Measurements from ENCODE around the gene MICA. TPM values are rescaled to one million over a fixed set of nuclear protein-coding genes. Genes with fewer than 3 reads are reported as not detected.

MICA gene
- total RNA-seq (2022; extraction: Qiagen RNA extraction; ENCODE audit: low read depth) = 27.0 to 30.6 TPM (median 27.8 TPM) in 5 replicates

GRCh38 chr6:31403283-31404060 is at the start of gene MICA:
MICA (plus strand) TSS chr6:31403595; CDS start chr6:31403633, 38 bp downstream.

DNA sequence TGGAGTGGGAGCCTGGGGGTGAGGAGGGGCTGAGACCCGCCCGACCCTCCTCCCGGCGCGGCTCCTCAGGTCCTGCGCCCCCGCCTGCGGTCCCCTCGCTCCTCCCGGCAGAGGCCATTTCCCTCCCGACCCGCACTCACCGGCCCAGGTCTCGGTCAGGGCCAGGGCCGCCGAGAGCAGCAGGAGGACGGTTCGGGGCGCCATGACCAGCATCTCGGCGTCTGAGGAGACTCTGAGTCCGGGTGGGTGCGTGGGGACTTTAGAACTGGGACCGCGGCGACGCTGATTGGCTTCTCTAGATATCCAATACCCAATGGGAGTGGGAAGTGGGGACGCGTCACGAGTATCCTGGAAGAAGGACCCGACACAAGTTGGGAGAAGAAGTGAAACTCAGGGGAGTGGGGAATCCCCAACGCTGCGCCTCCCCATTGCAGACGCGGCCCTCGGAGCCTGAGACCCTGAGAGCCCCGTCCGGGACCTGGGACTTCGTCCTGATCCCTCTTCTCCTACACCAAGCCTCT is 46.4 kb upstream of the MICA start, which contains the start of gene HLA-B:
HLA-B (minus strand) TSS at position 234 of the 521 bp plus-strand sequence; CDS start at position 213, 21 bp downstream.

Other genes starting within 250 kb of the MICA start
- 6.1 to 10.1 TPM (median 7.2 TPM) in 5 replicates for gene CCHCR1, start 245.8 kb upstream of the MICA start, total RNA-seq (2022; extraction: Qiagen RNA extraction; ENCODE audit: low read depth)
- 12.6 to 17.1 TPM (median 15.9 TPM) in 5 replicates for gene TCF19, start 245.0 kb upstream of the MICA start, total RNA-seq (2022; extraction: Qiagen RNA extraction; ENCODE audit: low read depth)
- 7.3 to 11.6 TPM (median 9.2 TPM) in 5 replicates for gene POU5F1, start 232.9 kb upstream of the MICA start, total RNA-seq (2022; extraction: Qiagen RNA extraction; ENCODE audit: low read depth)
- gene HLA-C, start 131.5 kb upstream of the MICA start, total RNA-seq (2022; extraction: Qiagen RNA extraction; ENCODE audit: low read depth) = 36.3 to 55.7 TPM (median 52.6 TPM) in 5 replicates
- 23.1 to 30.8 TPM (median 29.5 TPM) in 5 replicates for gene HLA-B, start 46.4 kb upstream of the MICA start, total RNA-seq (2022; extraction: Qiagen RNA extraction; ENCODE audit: low read depth)
- gene MICB, start 94.5 kb downstream of the MICA start, total RNA-seq (2022; extraction: Qiagen RNA extraction; ENCODE audit: low read depth) = 5.2 to 8.6 TPM (median 7.9 TPM) in 5 replicates
- gene MCCD1, start 125.4 kb downstream of the MICA start, total RNA-seq (2022; extraction: Qiagen RNA extraction; ENCODE audit: low read depth) = not detected in 5 replicates
- gene DDX39B, start 138.4 kb downstream of the MICA start, total RNA-seq (2022; extraction: Qiagen RNA extraction; ENCODE audit: low read depth) = 359 to 433 TPM (median 396 TPM) in 5 replicates
- 0.33 to 1.3 TPM (median 0.69 TPM) in 5 replicates for gene ATP6V1G2, start 143.0 kb downstream of the MICA start, total RNA-seq (2022; extraction: Qiagen RNA extraction; ENCODE audit: low read depth)
- gene NFKBIL1, start 144.0 kb downstream of the MICA start, total RNA-seq (2022; extraction: Qiagen RNA extraction; ENCODE audit: low read depth) = 5.9 to 13.0 TPM (median 12.5 TPM) in 5 replicates
- not detected in 5 replicates for gene LTA, start 168.7 kb downstream of the MICA start, total RNA-seq (2022; extraction: Qiagen RNA extraction; ENCODE audit: low read depth)
- gene TNF, start 172.0 kb downstream of the MICA start, total RNA-seq (2022; extraction: Qiagen RNA extraction; ENCODE audit: low read depth) = 0.08 TPM in 1 of 5 replicates, not detected in the others
- gene LTB, start 178.8 kb downstream of the MICA start, total RNA-seq (2022; extraction: Qiagen RNA extraction; ENCODE audit: low read depth) = 0.21 to 0.76 TPM (median 0.45 TPM) in 4 of 5 replicates, not detected in the other
- gene LST1, start 182.7 kb downstream of the MICA start, total RNA-seq (2022; extraction: Qiagen RNA extraction; ENCODE audit: low read depth) = not detected in 5 replicates
- gene NCR3, start 189.4 kb downstream of the MICA start, total RNA-seq (2022; extraction: Qiagen RNA extraction; ENCODE audit: low read depth) = not detected in 5 replicates
- gene AIF1, start 211.6 kb downstream of the MICA start, total RNA-seq (2022; extraction: Qiagen RNA extraction; ENCODE audit: low read depth) = not detected in 5 replicates
- gene PRRC2A, start 217.1 kb downstream of the MICA start, total RNA-seq (2022; extraction: Qiagen RNA extraction; ENCODE audit: low read depth) = 59.3 to 94.8 TPM (median 86.5 TPM) in 5 replicates
- gene BAG6, start 249.1 kb downstream of the MICA start, total RNA-seq (2022; extraction: Qiagen RNA extraction; ENCODE audit: low read depth) = 100 to 165 TPM (median 145 TPM) in 5 replicates

All from A549 treated with ZK216348 at 1 μM for 4 hours (cell line).